Pancreas (tissue), 10 donors: Measurements from ENCODE around the gene GUCD1. TPM values are rescaled to one million over a fixed set of nuclear protein-coding genes. Genes with fewer than 3 reads are reported as not detected.

Experiments used
- ATAC-seq, 4 donors: fragments of 200-7000 bp; cut with Tn5 transposase; one replicate each; pipeline versions ENCODE4 v1.8.0 to v1.9.1; 2020; ENCODE audit warnings: mild to moderate bottlenecking in 4 of 4, moderate library complexity in 4 of 4
- DNase-seq, 6 donors: peaks; one replicate each; pipeline ENCODE4 v3.0.0-alpha.2; 2020
- FAIRE-seq: peaks from 2 replicates; lab custom pipeline; 2012; peaks lifted over from hg19 to GRCh38; lab: Jason Lieb, UNC
- H3K27ac ChIP-seq, 4 donors: fragments of 200-600 bp; sonication (generic); 1 replicate in 3 of 4; 2 replicates in 1 of 4; pipeline versions ENCODE4 v1.5.0 to v1.8.0; 2020
- H3K27me3 ChIP-seq, 4 donors: fragments of 200-600 bp; one replicate each; pipeline ENCODE4 v1.8.0; 2021
- H3K36me3 ChIP-seq, 3 donors: fragments of 200-600 bp; sonication (generic) in 1 of 3; one replicate each; pipeline versions ENCODE4 v1.5.0 to v1.8.0; 2020 to 2021
- H3K4me1 ChIP-seq, 3 donors: fragments of 200-600 bp; one replicate each; pipeline ENCODE4 v1.8.0; 2021
- H3K4me3 ChIP-seq, 4 donors: fragments of 200-600 bp; sonication (generic) in 2 of 4; one replicate each; pipeline versions ENCODE4 v1.5.0 to v1.8.0; 2020 to 2021
- H3K9me3 ChIP-seq, 4 donors: fragments of 200-600 bp; one replicate each; pipeline ENCODE4 v1.8.0; 2021
- WGBS, 2 donors: extraction: QIAGEN DNeasy Blood & Tissue Kit; methylation state at CpG; one replicate each; pipeline ENCODE4 v1.1.7; 2013; 5-methylcytosine and 5-hydroxymethylcytosine counted together
- intact Hi-C, 3 donors: fragments of 100-400 bp; cut with DNase I; formaldehyde crosslinking; loops; one replicate each; pipeline versions ENCODE4 v1.11.1 to v1.14.2; 2022
- polyA plus RNA-seq, 2 donors: library from polyadenylated mRNA; stranded (reverse); fragments of 200-250 nt; gene quantifications; one replicate each; pipeline ENCODE4 v1.2.3, GENCODE V29; 2013
- total RNA-seq, 6 donors: library from RNA; stranded (reverse); fragmentation: NEBNext Ultra II Directional in 4 of 6; extraction: Animal tissue kit (Norgen Biotek cat#: 25700) in 4 of 6; gene quantifications; one replicate each; pipeline versions ENCODE4 v1.2.1 to v1.2.4, GENCODE V29; 2021 to 2023
- TF ChIP-seq, protein P1 (sequence below), 4 donors: fragments of 200-600 bp; sonication (generic) in 3 of 4; IDR thresholded peaks; one replicate each; pipeline versions ENCODE4 v1.5.0 to v1.8.0; 2021; ENCODE audit warnings: antibody characterized with exemption in 4 of 4
- donor health status: healthy with polysubstance abuse.
- donor health status: DM: no; HTN: no; CAD: no; lungs with moderate emphysema.
- donor health status: DM: no; HTN: no; CAD: no.
- donor health status: control.
- donor health status: control.
- donor health status: Bipolar disorder and iron deficiency.
- donor health status: DM: yes; HTN: yes; CAD: no.
- donor health status: DM: no; HTN: no; CAD: no.
- donor health status: DM: no; HTN: no; CAD: no.
- donor health status: DM: yes; HTN: yes; CAD: no.

The GUCD1 gene
- total and polyA plus RNA-seq, 8 donors: 39.9 to 55.2 (median 45.9) TPM

DNA sequence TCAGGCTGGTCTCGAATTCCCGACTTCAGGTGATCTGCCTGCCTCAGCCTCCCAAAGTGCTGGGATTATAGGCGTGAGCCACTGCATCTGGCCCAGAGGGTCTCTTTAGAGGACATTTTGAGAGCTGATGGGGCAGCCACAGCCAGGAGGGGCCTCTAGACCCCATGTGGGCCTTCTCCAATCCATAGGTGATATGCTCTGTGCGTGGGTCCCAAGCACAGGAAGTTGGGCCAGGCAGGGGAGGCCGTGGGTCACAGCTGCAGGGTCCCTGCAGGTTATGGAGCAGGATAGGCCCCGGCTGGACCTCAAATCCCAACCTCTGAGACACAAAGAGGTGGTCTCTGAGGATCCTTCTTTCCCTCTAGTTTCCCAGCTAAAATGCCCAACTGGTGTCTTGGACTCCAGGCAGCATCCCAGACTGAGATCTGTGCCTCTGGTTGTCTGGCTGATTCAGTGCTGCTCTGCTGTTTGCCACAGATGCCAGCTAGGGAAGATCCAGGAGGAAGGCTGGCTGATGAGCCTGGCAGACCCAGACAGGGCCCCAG, 36.4 kb upstream of the GUCD1 start:
- TF ChIP-seq, protein P1, sequence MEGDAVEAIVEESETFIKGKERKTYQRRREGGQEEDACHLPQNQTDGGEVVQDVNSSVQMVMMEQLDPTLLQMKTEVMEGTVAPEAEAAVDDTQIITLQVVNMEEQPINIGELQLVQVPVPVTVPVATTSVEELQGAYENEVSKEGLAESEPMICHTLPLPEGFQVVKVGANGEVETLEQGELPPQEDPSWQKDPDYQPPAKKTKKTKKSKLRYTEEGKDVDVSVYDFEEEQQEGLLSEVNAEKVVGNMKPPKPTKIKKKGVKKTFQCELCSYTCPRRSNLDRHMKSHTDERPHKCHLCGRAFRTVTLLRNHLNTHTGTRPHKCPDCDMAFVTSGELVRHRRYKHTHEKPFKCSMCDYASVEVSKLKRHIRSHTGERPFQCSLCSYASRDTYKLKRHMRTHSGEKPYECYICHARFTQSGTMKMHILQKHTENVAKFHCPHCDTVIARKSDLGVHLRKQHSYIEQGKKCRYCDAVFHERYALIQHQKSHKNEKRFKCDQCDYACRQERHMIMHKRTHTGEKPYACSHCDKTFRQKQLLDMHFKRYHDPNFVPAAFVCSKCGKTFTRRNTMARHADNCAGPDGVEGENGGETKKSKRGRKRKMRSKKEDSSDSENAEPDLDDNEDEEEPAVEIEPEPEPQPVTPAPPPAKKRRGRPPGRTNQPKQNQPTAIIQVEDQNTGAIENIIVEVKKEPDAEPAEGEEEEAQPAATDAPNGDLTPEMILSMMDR (IDR thresholded peaks at IDR 0.05): no peak

DNA sequence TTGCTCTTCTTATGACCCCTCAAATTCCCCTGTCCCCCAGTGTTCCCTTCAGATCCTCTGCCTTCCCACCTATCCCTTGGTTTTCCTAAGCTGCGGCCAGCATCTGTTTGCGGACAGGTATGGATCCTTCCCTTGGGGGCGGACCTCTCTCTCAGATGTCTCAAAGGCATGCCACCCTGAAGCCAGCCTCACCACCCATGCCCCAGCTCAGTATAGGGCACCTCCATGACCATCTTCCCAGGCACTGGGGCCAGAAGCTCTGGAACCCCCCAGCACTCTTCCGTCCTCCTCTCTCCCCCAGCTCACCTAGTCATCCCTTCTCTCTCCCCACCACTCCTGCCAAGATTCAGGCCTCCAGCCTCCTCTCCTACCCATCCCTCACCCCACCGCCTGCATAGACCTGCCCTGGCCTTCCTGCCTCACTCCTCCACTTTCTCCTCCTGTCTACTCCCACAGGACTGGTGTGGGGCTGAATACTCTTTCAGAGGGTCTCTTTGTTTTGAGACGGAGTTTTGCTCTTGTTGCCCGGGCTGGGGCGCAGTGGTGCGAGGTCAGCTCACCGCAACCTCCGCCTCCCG, 35.7 kb upstream of the GUCD1 start:
- Histone ChIP-seq H3K27ac (no peak overlapping the region), H3K4me3 (no peak overlapping the region), H3K36me3 (peaks cover 0 to 4% (median 0%) of the 10 kb centered on the region in 3 donors), H3K27me3 (no peaks in the 10 kb centered on the region), H3K4me1 (peaks cover 9 to 18% (median 9%) of the 10 kb centered on the region in 3 donors), H3K9me3 (no peaks in the 10 kb centered on the region)
- TF ChIP-seq, protein P1 (IDR thresholded peaks at IDR 0.05): no peak
- ATAC-seq: no peak
- DNase-seq: peak in 1 of 6 donors; percentile 13
- 95 to 97% methylated on average over 12 of the region's 12 CpGs for WGBS, 2 donors
- no peak for FAIRE-seq
- intact Hi-C loops: no loop called here

More for the DNA sequence above, 36.4 kb upstream of the GUCD1 start:
- DNase-seq: peak in 1 of 6 donors; percentile 40
- intact Hi-C loops: no loop called here
- H3K4me1 ChIP-seq: peaks cover 9 to 18% (median 9%) of the 10 kb centered on the region in 3 donors
- H3K36me3 ChIP-seq: peaks cover 0 to 4% (median 0%) of the 10 kb centered on the region in 3 donors
- 90 to 97% methylated on average over 6 of the region's 6 CpGs for WGBS, 2 donors
- no peak overlapping the region for H3K4me3 ChIP-seq
- H3K9me3 ChIP-seq: no peaks in the 10 kb centered on the region
- no peak overlapping the region for H3K27ac ChIP-seq
- no peaks in the 10 kb centered on the region for H3K27me3 ChIP-seq
- no peak for FAIRE-seq
- ATAC-seq: no peak

- peaks cover 0 to 4% (median 0%) of the 10 kb centered on the region in 3 donors for H3K36me3 ChIP-seq
- H3K27ac ChIP-seq: peak overlapping the region; percentile 13 to 66 (median 48)
- no peak overlapping the region for H3K4me3 ChIP-seq
- intact Hi-C loops: no loop called here
- TF ChIP-seq, protein P1 (IDR thresholded peaks at IDR 0.05): no peak
- WGBS, 2 donors: 75 to 88% methylated on average over 7 of the region's 7 CpGs
- DNase-seq (peak in 1 of 6 donors; percentile 63), ATAC-seq (no peak), FAIRE-seq (no peak)
- H3K27me3 ChIP-seq: no peaks in the 10 kb centered on the region
- no peaks in the 10 kb centered on the region for H3K9me3 ChIP-seq
- peaks cover 9 to 18% (median 9%) of the 10 kb centered on the region in 3 donors for H3K4me1 ChIP-seq
These were observed 34.6 kb upstream of the GUCD1 start for GRCh38 chr22:24589518-24590030.

GRCh38 chr22:24588757-24589481, 34.0 kb upstream of the GUCD1 start:
- Histone ChIP-seq H3K9me3 (no peaks in the 10 kb centered on the region), H3K27me3 (no peaks in the 10 kb centered on the region), H3K4me3 (no peak overlapping the region), H3K27ac (peak overlapping the region; percentile 13 to 66 (median 48)), H3K36me3 (peaks cover 0 to 4% (median 0%) of the 10 kb centered on the region in 3 donors), H3K4me1 (peaks cover 6 to 16% (median 14%) of the 10 kb centered on the region in 3 donors)
- DNase-seq: peak in 1 of 6 donors; percentile 64
- TF ChIP-seq, protein P1 (IDR thresholded peaks at IDR 0.05): no peak
- ATAC-seq: no peak
- FAIRE-seq: no peak
- intact Hi-C loops: no loop called here
- 77% methylated on average over 21 of the region's 21 CpGs for WGBS, 2 donors
